SKM-1 treated with dmso at 0.1 percent for 144 hours (cell line): Measurements from ENCODE around the gene D2HGDH.
"Not testable (repeated sequence)": the region's sequence is repeated elsewhere in the genome, so short reads cannot be mapped to it uniquely, and the experiment has no call there.

Experiments used
- DNase-seq: peaks from one replicate; lab custom pipeline; 2025; ENCODE audit not compliant: unreplicated experiment; lab: John Stamatoyannopoulos, UW

The D2HGDH gene

GRCh38 chr2:241748468-241749256, 14.2 kb downstream of the D2HGDH start:
- no peak for DNase-seq

- DNase-seq: no peak
Measured at GRCh38 chr2:241750076-241750840, 15.8 kb downstream of the D2HGDH start.

GRCh38 chr2:241751152-241751551, 16.7 kb downstream of the D2HGDH start:
- DNase-seq: no peak

- no peak for DNase-seq
Measured at GRCh38 chr2:241751776-241752175, 17.3 kb downstream of the D2HGDH start.

GRCh38 chr2:241752253-241752652, 17.8 kb downstream of the D2HGDH start:
- no peak for DNase-seq

- no peak for DNase-seq
Measured at GRCh38 chr2:241752689-241753276, 18.4 kb downstream of the D2HGDH start.

- DNase-seq: no peak
Measured at GRCh38 chr2:241753493-241753892, 19.1 kb downstream of the D2HGDH start.

GRCh38 chr2:241754042-241754441, 19.6 kb downstream of the D2HGDH start:
- no peak for DNase-seq

GRCh38 chr2:241755166-241755565, 20.7 kb downstream of the D2HGDH start:
- no peak for DNase-seq

GRCh38 chr2:241755777-241756176, 21.3 kb downstream of the D2HGDH start:
- DNase-seq: no peak

- no peak for DNase-seq
Measured at GRCh38 chr2:241759067-241759807, 24.8 kb downstream of the D2HGDH start.

- not testable (repeated sequence) for DNase-seq
Measured at GRCh38 chr2:241759893-241760292, 25.5 kb downstream of the D2HGDH start.

GRCh38 chr2:241760301-241760771, 25.9 kb downstream of the D2HGDH start:
- no peak for DNase-seq

GRCh38 chr2:241762321-241762932, 28.0 kb downstream of the D2HGDH start:
- no peak for DNase-seq

- DNase-seq: no peak
Measured at GRCh38 chr2:241762933-241763369, 28.5 kb downstream of the D2HGDH start.

GRCh38 chr2:241763551-241764274, 29.3 kb downstream of the D2HGDH start:
- no peak for DNase-seq

GRCh38 chr2:241764275-241765241, 30.1 kb downstream of the D2HGDH start:
- DNase-seq: no peak

- no peak for DNase-seq
Measured at GRCh38 chr2:241767464-241768250, 33.2 kb downstream of the D2HGDH start.
